ENCODE results near the gene MAP2K6. TPM values are rescaled to one million over a fixed set of nuclear protein-coding genes. Genes with fewer than 3 reads are reported as not detected.

The MAP2K6 gene
- polyA plus RNA-seq, 3 donors = 22.6 to 25.4 (median 23.8) TPM

DNA sequence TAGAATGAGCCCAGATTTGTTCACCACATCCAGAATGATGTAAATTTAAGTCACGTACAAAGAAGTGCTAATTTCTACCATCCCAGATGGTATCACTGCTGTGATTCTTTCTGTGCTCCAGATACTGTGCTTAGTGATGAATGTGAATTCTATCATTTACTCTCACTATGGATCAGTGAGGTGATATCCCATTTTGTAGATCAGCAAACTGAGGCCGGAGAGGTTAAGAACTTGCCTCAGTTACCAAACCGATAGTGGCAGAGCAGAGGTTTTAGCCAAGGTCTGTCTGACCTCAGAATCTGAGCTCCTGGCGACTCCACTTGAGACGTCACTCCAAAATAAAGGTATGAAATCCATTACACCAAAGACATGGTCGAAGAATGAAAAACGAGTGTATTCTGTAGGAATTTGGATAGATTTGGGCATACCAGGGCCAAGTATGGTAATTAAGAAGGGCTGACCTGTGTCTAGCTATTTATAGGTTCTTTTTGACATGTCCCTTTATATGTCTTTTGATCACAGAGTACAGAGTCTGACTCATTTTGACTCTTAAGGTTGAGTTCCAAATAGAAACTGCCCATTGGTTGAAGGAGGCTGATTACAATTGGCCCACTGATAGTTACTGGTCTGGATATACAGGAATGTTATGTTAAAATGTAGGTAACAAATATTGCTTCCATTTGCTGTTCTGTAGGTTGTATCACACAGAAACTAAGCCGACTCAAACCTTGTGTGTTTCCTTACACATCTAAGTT is 10.0 kb downstream of the MAP2K6 start:
- no peak for DNase-seq (ENCODE audit: low read depth in 3 of 3, low spot score in 2 of 3)

DNA sequence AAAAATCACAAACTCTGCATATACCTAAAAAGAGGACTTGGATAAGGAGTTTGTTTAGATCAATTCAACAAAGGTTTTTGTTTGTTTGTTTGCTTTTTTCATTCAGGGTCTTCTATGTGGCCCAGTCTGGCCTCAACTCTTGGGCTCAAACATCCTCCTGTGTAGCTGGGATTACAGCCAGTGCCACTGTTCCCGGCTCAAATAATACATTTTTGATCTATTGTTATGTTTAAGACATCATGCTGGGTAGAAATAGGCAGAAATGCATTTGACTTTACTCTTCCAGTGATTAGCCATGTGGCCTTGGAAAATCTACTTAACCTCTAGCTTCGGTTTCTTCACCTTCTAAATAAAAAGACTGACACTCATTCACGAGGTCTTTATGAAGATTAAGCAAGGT is 11.5 kb downstream of the MAP2K6 start:
- no peak for DNase-seq (ENCODE audit: low read depth in 3 of 3, low spot score in 2 of 3)

DNA sequence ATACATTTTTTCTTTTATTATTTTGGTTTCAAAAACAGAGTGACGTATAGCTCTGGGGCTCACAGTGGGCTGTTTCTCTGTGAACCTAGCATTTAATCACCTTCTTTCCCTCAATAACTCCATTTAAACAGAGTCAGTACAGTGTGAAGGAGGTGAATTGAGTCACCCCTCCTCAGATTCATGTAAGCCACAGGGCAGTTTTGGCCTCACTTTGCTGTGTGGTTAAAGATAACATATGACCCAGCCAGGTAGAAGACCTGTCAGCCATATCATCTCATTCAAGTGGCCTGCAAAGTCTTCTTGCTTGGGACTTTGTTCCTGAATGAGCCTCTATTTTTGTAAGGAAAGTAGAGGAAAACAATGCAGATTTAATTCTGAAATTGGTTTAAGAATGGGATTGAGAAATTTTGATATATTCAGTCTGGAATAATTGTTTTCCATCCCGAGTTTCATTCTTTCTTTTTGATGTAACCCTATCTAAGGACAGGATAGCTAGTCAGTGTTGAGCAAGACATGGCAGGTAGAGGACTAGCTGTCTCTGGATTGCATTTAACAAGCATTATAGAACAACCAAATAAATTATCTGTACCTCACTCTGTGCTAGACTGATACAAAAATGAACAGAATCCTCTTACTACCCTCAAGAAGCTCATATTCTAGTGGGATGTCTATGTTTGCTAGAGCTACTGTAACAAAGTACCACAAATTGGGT is 13.1 kb downstream of the MAP2K6 start:
- no peak for DNase-seq (ENCODE audit: low read depth in 3 of 3, low spot score in 2 of 3)

DNA sequence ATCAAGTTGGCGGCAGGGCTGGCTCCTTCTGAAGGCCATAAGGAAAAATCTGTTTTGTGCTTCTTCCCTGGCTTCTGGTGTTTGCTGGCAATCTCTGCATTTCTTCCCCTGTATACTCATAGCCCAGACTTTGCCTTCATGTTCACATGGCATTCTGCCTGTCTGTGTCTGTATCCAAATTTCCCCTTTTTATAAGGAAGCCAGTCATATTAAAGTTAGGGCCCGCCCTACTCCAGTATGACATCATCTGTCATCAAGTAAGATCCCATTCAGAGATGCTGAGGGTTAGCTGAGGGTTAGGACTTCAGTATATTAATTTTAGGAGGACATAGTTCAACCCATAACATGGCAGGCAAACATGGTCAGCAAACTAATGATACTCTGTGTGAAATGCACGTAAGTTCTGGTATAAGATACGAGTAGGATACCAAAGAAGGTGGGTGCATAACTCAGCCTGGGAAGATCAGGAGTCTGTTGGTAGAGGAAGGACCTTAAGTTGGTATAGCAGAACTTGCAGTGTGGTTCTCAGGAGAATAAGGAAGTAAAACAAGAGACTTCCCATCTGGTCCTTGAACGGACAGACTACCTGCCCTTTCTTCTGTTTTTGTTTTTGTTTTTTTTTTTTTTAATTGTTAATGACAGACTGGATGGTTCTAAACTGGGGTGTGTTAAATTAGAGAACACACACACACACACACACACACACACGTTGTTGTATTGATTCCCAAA is 13.9 kb downstream of the MAP2K6 start:
- DNase-seq (ENCODE audit: low read depth in 3 of 3, low spot score in 2 of 3) = no peak

DNA sequence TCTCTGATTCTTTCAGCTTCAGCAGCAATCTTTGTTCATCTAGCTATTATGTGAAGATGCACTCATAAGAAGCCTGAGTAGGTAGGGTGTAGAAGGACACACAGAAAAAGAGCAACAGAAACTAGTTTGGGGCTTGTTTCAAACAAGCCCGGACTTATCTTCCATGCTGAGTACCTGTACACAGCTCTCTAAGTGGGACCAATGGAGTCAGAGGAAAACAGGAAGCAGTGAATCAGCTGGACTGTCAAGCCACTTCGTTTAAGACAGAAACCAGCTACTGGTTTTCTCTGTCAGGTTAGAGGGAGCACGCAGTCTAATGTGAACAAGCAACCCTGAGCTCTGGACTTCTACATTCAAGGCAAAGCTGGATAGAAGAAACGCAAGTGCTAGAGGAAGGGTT is 16.0 kb downstream of the MAP2K6 start:
- DNase-seq (ENCODE audit: low read depth in 3 of 3, low spot score in 2 of 3) = no peak

DNA sequence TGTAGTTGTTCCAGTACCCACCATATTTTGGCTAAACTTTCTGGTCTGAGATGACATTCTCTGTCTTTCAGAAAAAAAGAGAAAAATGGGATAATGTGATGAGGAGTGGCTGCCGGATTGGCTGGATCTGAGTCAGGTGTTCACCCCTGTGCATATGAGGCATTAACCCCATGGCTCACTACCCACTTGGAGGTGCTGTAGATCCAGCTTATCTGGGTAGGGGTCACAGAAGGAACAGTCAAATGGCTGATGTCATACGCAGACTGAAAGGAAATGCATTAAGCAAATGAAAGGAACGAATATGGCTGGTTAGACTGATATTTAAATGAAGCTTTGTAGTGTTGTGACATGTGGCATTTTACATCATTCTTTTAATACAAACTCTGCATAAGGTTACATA is 17.3 kb downstream of the MAP2K6 start:
- no peak for DNase-seq (ENCODE audit: low read depth in 3 of 3, low spot score in 2 of 3)

DNA sequence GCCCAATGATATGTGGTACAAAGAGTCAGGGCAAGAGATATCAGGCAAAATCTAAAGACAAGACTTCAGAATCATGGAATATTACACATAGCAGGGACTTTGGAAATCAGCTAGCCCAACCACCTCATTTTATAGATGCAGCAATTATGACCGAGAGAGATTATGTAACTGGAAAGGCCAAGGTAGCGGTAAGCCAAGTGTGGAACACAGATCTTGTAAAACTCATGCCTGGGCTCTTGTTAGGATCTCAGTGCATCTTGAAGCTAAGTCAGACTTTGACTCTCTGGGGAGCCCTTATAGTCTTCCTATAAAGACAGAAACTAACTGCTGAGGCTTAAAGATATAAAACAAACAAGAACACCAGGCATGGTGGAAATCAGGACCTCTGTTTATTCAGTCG is 18.6 kb downstream of the MAP2K6 start:
- no peak for DNase-seq (ENCODE audit: low read depth in 3 of 3, low spot score in 2 of 3)

DNA sequence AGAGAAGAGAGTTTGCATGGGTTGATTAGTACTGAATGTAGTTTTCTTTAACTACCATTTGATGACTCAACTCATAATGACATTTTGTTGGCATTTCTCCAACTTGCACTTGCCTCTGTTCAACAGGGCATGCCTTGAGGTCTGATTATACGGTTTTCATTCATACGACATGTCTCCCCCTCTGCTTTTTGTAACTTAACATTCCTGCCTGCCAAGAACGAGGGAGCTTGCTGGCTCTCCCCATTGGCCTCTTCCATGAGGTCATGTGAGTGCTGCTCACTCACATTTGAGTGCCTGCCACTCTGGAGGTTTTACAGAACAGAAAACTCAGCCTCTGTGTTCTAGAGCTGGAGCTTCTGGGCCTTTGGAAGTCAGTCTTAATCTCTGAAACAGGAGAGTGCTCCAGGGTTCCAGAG is 19.7 kb downstream of the MAP2K6 start:
- DNase-seq (ENCODE audit: low read depth in 3 of 3, low spot score in 2 of 3) = no peak

DNA sequence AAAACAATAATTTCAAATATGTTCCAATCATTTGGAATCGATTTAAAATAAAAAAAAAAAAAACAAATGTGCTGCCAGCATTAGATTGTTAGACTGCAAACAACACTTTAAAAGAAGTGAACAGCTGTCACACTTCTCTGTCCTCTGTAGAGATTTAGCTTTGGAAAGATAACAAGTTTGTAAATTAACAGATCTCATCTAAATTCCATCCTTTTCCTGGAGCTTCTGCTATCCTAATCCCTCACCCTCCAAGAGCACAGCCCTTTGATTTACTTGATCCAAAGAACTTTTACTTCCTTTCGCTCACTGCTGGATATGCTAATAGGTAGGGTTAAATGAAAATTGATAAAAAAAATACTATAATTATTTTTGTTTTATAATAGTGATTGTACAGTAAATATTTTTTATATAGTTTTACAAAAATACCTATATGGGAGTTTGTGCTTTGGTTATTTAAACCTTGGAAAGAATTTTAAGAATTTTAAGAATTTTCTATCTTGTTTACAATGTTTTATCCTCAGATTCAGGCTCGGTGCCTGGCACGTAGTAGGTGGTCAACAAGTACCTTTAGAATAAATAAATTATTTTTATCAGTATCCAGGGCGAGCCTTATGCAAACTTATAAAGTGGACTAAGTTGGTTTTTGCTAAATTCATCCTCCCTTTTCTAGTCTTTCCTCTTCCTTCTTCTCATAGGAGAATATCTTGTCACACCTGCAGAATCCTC is 21.6 kb downstream of the MAP2K6 start:
- DNase-seq (ENCODE audit: low read depth in 3 of 3, low spot score in 2 of 3) = no peak

DNA sequence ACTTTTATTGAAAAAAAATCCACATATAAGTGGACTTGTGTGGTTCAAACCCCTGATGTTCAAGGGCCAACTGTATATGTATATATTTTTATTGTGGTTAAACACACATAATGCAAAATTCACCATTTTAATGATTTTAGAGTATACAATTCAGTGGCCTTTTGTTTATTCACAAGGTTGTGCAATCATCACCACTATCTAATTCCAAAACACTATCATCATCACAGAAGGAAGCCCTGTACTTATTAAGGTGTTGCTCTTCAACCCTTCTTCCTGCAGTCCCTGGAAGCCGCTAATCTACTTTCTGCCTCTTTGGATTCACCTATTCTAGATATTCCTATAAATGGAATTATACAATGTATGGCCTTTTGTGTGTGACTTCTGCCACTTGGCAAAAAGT is 23.0 kb downstream of the MAP2K6 start:
- no peak for DNase-seq (ENCODE audit: low read depth in 3 of 3, low spot score in 2 of 3)

DNA sequence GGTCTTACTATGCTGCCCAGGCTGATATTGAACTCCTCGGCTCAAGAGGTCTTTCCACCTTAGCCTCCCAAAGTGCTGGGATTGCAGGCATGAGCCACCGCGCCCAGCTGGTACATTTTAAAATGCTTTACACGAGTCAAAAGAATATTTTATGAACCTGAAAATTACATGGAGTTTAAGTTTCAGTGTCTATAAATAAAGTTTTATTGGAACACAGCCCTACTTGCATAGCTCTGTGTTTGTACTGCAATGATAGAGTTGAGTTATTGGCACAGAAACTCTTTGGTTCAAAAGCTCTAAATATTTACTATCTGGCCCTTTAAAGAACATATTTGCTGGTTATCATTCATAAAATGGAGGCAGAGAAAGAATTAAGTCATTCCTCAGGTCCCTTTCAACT is 24.3 kb downstream of the MAP2K6 start:
- DNase-seq (ENCODE audit: low read depth in 3 of 3, low spot score in 2 of 3) = no peak

DNA sequence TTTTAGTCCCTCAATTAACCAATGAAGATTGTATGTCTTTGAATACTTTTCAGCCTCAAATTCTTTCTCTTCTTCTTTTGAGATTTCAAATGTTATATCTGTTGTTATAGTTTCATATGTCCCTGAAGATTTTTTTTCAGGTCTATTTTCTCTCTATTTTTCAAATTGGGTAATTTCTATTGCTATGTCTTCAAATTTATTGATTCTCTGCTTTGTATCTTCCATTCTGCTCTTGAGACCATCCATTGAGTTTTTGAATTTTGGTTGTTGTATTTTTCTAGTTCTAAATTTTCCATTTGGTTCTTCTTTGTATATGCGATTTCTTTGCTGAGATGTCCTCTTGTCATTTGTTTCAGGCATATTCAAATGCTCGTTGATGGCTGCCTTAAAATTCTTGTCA is 26.7 kb downstream of the MAP2K6 start:
- DNase-seq (ENCODE audit: low read depth in 3 of 3, low spot score in 2 of 3) = no peak

DNA sequence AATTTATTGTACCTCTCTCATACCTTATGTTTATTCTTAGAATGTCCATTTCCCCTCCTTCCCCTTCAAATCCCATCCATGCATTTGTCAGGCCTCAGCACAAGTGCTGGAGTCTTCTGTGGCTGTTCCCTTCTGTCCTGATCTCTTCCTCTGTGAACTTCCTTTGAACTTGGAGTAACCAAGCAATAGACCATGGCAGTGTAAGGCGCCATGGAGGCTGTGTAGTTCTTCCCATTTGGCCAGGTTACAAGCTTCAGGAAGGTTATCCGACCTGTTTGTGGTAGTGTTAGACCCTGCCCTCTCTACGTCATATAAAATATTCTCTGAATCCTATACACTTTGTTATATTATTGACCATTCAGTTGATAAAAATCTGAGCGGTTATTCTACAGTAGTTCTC is 28.6 kb downstream of the MAP2K6 start:
- DNase-seq (ENCODE audit: low read depth in 3 of 3, low spot score in 2 of 3) = no peak

DNA sequence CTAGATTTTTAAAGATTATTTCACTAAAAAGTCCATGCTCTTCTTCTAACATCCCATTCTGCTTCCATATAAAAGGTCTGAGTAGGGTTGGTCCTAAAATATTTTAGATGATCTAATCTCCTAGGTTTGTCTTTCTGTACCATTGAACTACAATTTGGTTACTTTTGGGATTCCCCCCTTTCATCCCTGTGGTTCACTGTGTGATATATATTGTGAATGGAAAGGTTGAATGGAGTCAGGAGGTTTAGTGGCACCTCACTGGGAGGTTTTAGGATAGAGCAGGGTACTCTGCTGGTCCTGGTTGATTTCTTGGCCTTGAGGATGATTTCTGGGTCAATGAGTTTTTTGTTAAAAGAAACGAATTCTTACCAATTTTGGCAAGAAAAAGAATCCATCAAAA is 29.5 kb downstream of the MAP2K6 start:
- no peak for DNase-seq (ENCODE audit: low read depth in 3 of 3, low spot score in 2 of 3)

DNA sequence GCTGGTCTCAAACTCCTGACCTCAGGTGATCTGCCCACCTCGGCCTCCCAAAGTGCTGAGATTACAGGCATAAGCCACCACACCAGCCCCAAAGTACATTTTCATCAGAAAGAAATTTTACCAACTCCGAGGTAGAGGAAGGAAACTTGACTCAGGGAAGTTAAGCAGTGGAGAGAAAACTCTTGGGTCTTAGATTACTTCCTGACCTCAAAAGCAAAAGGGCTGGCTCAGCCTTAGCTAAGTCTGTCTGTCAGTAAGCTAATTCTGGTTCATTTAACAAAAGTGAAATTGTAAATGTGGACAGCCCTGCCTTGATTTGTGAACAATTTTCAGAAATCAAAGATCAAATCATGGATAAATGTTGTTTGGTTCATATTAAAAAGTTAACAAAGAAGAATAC is 30.6 kb downstream of the MAP2K6 start:
- DNase-seq (ENCODE audit: low read depth in 3 of 3, low spot score in 2 of 3) = no peak

DNA sequence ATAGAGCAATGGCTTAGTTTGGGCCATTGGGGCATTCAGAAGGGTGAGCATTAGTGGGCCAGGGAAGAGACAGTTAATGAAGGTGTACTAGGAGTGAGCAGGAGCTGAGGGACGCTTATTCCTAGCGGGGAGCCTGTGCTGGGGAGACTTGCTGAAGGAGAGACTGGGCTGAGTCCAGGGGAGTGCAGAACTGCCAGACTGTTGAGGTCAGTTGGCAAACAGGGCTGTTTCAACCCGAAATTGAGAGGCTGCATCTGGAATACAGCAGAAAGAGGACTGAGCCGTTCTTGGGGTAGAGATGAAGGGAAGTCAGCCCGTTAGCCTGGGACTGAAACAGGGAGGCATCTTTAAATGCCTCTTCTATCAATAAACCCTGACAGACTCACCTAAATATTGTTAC is 33.2 kb downstream of the MAP2K6 start:
- DNase-seq (ENCODE audit: low read depth in 3 of 3, low spot score in 2 of 3) = no peak

DNA sequence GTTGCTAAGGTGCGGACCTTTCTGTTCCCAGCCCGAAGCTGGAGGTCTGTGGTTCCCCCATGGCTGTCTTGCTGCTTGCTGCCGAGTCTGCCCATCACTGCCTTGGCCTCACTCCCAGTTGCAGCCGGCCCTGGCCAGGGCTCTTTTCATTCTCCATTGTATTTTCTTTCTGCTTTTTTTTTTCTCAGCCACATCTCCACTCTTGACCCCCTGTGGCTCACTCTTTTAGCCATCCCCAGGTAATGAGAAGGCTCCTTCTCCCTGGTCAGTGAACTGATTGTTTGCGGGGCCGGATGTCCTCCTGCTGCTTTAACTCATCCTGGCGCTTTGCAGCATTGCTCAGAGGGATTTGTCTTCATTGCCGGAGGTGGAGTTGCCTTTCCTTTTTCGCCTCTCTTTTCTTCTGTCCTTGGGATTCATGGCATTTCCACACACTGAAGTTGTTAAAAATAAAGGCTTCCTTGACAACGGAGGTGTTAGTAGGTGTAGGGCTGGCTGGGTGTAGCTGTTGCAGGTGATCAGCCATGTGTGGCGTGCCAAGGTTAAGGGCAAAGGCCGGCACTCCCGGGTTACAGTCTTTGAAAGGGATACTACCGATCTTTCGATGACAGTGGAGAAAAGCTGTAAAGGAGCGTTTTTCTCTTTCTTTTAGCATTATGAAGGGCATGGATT is 34.1 kb downstream of the MAP2K6 start:
- no peak for DNase-seq (ENCODE audit: low read depth in 3 of 3, low spot score in 2 of 3)

DNA sequence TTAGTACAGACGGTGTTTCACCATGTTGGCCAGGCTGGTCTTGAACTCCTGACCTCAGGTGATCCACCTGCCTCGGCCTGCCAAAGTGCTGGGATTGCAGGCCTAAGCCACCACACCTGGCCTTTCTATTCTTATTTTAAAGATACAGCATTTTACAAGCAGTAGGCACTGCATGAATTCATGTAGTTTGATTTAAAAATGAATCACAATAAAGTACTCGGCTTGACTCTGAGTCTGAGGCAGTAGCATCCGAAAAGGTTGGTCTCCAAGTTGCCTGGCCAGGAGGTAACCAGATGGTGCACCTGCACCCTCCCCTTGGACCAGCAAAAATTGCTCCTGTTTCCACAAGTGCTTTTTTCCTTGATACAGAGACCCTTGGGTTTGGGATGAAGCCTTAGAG is 35.6 kb downstream of the MAP2K6 start:
- no peak for DNase-seq (ENCODE audit: low read depth in 3 of 3, low spot score in 2 of 3)

DNA sequence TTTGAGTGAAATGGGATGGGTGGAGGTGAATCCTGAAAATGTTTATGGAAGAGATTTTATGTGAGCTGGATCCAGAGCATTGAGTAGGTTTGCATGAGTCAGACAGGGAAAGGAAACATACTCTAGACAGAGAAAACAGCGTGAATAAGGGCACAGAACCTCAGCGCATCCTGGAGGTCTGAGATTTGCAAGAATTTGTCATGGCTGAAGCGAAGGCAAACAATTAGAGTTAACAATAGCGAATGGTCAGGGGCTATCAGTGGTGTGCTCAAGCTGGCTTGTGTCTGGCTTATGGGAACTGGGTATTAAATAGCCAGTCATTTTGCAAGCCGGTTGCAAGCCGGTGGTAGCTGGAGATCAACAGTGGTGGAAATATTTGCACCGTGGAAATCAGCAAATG is 36.4 kb downstream of the MAP2K6 start:
- no peak for DNase-seq (ENCODE audit: low read depth in 3 of 3, low spot score in 2 of 3)

Measured in right renal cortex interstitium (tissue), 3 donors.